Measurements from ENCODE around the gene RPS3. TPM values are rescaled to one million over a fixed set of nuclear protein-coding genes. Genes with fewer than 3 reads are reported as not detected.

The RPS3 gene
- total and polyA plus RNA-seq, 2 donors (not counting 3 experiments of a cell fraction or from before 2014, with no cell fraction given), result 2,973 to 3,734 TPM

- DNase-seq (ENCODE audit: low read depth, low spot score) (peak; percentile 92), FAIRE-seq (peak; percentile 95)
- H4K20me1 ChIP-seq (replicated peaks; ENCODE audit: control insufficient read depth, extremely low read depth, insufficient read depth, low read length), result no peaks in the 10 kb centered on the region
- ChIA-PET POLR2A (no interaction called here), CTCF (interaction anchor here (0.8 to 10.6 kb wide), 29 partner anchors 10 to 414 kb away, joined by 3 to 166 read pairs (median 5); partner anchors contain the start of genes GDPD5 and RPS3)
- no peaks in the 10 kb centered on the region for H3K9me1 ChIP-seq (replicated peaks; ENCODE audit: control insufficient read depth, extremely low read depth, insufficient read depth, low read length)
- no peaks in the 10 kb centered on the region for H3K36me3 ChIP-seq (ENCODE audit: control insufficient read depth in 2 of 2, extremely low read depth in 1 of 2, insufficient read depth in 2 of 2, low read length in 2 of 2)
- peak overlapping the region; percentile 37 for H2AFZ ChIP-seq (ENCODE audit: low read depth, low read length)
- TF ChIP-seq FOS (IDR thresholded peaks at IDR 0.05; ENCODE audit: borderline replicate concordance, insufficient read depth, low read length) (no peak), JUN (IDR thresholded peaks at IDR 0.05; ENCODE audit: borderline replicate concordance, insufficient read depth, insufficient read length, low read depth) (no peak), MAX (IDR thresholded peaks at IDR 0.05; ENCODE audit: insufficient read depth, insufficient read length) (peak; percentile 30), GATA2 (IDR thresholded peaks at IDR 0.05; ENCODE audit: insufficient read depth, insufficient read length, low read depth, low read length) (no peak), EZH2 (IDR thresholded peaks at IDR 0.05; ENCODE audit: borderline replicate concordance, low read depth, low read length, severe bottlenecking) (no peak), POLR2A (IDR thresholded peaks at IDR 0.05; ENCODE audit: low read depth, low read length) (no peak), MYC (IDR thresholded peaks at IDR 0.05; ENCODE audit: low read depth, low read length) (no peak), CTCF (IDR thresholded peaks at IDR 0.05; ENCODE audit: extremely low read depth in 1 of 2, insufficient read depth in 1 of 2, low read depth in 1 of 2, low read length in 2 of 2) (peak; percentile 63 to 72), POLR2AphosphoS5 (IDR thresholded peaks at IDR 0.05; ENCODE audit: insufficient read depth, low read depth, low read length) (no peak)
- intact Hi-C loops (cut with micrococcal nuclease), result loop anchor here (1.0 to 5.0 kb wide), 4 partner anchors 39 to 144 kb away; no protein-coding TSS in a partner anchor
- no peaks in the 10 kb centered on the region for H3K79me2 ChIP-seq (ENCODE audit: control insufficient read depth, insufficient read depth, low read length)
- no peak overlapping the region for H3K4me3 ChIP-seq (replicated peaks in 1 of 3; ENCODE audit: insufficient read depth in 1 of 3, low read depth in 1 of 3, low read length in 3 of 3)
- H3K27ac ChIP-seq (ENCODE audit: insufficient read depth, low read depth, low read length), result no peak overlapping the region
- H3K4me2 ChIP-seq (ENCODE audit: insufficient read depth, low read length), result no peak overlapping the region
- H3K9ac ChIP-seq (replicated peaks; ENCODE audit: extremely low read depth, insufficient read depth, low read length), result no peak overlapping the region
- peaks cover 17% of the 10 kb centered on the region for H3K4me1 ChIP-seq (ENCODE audit: control insufficient read depth, extremely low read depth, insufficient read depth, low read length)
- no peaks in the 10 kb centered on the region for H3K9me3 ChIP-seq (replicated peaks; ENCODE audit: control insufficient read depth, insufficient read depth, low read length)
- BruUV-seq (replicated peaks), result no TSS peak
- dilution Hi-C loops (cut with MboI; ENCODE audit: extremely low pct_ligation_motif_present, low sequenced_read_pairs), result no loop called here
- H3K27me3 ChIP-seq (ENCODE audit: control insufficient read depth in 2 of 2, insufficient read depth in 2 of 2, low read length in 2 of 2), result no peaks in the 10 kb centered on the region
Measured at GRCh38 chr11:75388386-75389275, 10.7 kb upstream of the RPS3 start.

Measured in endothelial cell of umbilical vein (primary cell).